Inferior parietal cortex (tissue), 1 donor: Measurements from ENCODE around the gene CARD6.
"Not testable (repeated sequence)": the region's sequence is repeated elsewhere in the genome, so short reads cannot be mapped to it uniquely, and the experiment has no call there.

ENCODE experiments used
- DNase-seq: peaks from one replicate; pipeline ENCODE4 v3.0.0-alpha.2; 2016; ENCODE audit errors: extremely low spot score

CARD6 gene, protein sequence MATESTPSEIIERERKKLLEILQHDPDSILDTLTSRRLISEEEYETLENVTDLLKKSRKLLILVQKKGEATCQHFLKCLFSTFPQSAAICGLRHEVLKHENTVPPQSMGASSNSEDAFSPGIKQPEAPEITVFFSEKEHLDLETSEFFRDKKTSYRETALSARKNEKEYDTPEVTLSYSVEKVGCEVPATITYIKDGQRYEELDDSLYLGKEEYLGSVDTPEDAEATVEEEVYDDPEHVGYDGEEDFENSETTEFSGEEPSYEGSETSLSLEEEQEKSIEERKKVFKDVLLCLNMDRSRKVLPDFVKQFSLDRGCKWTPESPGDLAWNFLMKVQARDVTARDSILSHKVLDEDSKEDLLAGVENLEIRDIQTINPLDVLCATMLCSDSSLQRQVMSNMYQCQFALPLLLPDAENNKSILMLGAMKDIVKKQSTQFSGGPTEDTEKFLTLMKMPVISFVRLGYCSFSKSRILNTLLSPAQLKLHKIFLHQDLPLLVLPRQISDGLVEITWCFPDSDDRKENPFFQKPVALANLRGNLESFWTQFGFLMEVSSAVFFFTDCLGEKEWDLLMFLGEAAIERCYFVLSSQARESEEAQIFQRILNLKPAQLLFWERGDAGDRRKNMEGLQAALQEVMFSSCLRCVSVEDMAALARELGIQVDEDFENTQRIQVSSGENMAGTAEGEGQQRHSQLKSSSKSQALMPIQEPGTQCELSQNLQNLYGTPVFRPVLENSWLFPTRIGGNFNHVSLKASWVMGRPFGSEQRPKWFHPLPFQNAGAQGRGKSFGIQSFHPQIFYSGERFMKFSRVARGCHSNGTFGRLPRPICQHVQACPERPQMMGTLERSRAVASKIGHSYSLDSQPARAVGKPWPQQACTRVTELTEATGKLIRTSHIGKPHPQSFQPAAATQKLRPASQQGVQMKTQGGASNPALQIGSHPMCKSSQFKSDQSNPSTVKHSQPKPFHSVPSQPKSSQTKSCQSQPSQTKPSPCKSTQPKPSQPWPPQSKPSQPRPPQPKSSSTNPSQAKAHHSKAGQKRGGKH

DNA sequence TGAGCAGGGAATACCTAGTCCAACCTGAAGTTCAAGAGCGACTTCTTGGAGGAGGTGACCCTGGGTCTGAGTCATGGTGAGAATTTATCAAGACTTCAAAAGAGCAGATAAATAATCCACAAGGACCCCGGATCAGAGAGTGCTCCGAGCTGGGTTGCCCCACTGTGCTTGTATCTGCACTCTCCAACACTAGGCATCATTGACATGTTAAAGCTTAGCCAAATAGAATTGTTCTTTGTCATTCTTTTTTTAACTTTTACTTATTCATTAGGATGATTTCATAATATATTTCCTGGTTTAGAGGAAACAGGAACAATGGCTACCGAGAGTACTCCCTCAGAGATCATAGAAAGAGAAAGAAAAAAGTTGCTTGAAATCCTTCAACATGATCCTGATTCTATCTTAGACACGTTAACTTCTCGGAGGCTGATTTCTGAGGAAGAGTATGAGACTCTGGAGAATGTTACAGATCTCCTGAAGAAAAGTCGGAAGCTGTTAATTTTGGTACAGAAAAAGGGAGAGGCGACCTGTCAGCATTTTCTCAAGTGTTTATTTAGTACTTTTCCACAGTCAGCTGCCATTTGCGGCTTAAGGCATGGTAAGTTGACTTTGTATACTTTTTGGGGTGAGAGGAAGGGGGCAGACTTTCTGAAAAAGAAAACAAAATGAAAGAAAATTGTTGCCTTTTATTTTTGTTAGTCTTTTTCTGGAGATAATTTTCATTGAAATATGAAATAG, at the start of gene CARD6:
TSS of gene CARD6 (plus strand) at position 300 of the 738 bp plus-strand sequence. CDS start at position 316, 16 bp downstream.
- no peak for DNase-seq

DNA sequence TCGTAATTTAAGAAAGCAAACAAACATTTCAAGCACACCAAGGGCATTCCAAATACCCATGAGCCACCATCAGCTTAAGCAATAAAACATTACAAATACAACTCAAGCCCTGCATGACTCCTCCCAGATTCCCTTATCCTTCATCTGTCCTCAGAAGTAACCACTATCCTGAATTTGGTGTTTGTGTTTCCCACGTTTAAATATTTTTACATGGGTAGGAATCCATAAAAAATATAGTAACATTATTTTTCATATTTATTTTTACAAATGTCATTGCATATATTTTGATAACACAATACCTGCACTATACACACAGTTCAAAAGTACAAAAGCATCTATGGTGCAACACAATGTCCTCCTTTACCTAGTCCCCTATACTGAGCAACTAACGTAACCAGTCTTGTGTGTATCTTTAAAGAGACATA, 49.4 kb upstream of the CARD6 start:
- DNase-seq: no peak

DNA sequence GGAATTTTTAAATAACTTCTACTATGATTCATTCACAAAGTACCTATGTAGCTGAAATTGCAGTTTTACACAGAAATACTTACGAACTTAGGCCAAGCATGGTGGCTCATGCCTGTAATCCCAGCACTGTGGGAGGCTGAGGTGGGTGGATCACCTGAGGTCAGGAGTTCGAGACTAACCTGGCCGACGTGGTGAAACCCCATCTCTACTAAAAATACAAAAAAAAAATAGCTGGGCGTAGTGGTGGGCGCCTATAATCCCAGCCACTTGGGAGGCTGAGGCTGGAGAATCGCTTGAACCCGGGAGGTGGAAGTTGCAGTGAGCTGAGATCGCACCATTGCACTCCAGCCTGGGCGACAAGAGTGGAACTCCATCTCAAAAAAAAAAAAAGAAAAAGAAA, 48.5 kb upstream of the CARD6 start:
- DNase-seq: not testable (repeated sequence)

DNA sequence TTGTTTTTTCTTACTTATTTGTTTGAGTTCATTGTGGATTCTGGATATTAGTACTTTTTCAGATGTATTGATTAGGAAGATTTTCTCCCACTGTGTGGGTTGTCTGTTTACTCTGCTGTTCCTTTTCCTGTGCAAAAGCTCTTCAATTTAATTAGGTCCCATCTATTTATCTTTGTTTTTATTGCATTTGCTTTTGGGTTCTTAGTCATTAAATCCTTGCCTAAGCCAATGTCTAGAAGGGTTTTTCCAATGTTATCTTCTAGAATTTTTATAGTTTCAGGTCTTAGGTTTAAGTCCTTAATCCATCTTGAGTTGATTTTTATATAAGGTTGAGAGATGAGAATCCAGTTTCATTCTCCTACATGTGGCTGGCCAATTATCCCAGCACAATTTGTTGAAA, 46.8 kb upstream of the CARD6 start:
- DNase-seq: not testable (repeated sequence)

DNA sequence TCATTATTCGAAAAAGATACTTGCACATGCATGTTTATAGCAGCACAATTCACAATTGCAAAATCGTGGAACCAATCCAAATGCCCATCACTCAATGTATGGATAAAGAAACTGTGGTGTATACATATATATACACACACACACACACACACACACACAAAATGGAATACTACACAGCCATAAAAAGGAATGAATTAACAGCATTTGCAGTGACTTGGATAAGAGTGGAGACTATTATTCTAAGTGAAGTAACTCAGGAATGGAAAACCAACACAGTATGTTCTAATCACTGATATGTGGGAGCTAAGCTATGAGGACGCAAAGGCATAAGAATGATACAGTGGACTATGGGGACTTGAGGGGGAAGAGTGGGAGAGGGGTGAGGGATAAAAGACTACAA, 46.3 kb upstream of the CARD6 start:
- not testable (repeated sequence) for DNase-seq

DNA sequence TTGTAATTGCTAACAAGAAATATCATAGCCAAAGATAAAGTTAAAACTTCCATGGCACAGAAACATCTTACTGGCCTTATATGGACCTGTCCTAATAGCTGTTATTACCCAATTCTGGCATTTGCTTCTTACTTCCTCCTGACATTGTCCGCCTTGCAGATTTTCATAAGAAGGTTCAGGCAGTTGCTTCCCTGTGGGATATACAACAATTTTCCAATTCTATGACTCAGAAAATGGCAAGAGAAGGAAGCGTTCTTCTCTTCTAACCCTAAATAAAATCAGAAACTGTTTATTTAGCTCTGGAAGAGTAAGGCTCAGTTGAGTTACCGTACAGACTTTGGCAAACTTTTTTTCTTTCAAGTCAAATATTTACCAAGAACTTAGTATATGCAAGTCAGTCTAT, 44.7 kb upstream of the CARD6 start:
- DNase-seq: no peak

DNA sequence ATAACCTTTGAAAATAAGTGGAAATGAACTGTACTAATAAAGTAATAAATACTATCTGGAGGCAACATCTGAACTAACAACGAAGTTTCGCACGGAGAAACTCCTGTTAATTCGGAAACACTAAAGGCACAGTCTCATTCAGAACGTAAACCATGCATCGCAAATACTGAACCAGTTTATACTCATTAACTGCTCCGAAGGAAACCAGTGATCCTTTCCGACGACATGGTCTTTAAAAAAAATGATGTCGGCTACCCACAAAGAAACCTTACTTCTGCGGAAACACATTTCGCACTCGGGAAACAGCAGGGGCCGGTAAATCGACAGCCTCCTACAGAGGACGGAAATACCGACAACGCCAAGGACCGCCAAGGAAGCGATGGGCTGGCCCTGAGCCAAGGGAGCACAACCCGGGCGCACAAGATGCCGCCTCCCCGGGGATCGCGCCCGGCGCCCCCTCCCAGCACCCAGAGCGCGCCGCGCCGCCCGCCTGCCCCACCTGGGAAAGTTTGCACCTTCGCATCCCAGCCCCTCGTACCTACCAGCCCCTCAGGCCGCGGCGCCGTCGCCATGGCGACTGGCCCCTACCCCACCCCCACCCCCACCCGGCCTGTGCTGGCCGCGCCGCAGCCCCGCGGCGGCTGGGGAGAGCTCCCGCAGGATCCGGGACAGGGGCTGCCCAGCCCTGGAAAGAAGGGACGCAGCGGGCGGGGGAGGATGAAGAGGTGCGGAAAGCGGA, 43.7 kb upstream of the CARD6 start:
- peak; percentile 52 for DNase-seq

DNA sequence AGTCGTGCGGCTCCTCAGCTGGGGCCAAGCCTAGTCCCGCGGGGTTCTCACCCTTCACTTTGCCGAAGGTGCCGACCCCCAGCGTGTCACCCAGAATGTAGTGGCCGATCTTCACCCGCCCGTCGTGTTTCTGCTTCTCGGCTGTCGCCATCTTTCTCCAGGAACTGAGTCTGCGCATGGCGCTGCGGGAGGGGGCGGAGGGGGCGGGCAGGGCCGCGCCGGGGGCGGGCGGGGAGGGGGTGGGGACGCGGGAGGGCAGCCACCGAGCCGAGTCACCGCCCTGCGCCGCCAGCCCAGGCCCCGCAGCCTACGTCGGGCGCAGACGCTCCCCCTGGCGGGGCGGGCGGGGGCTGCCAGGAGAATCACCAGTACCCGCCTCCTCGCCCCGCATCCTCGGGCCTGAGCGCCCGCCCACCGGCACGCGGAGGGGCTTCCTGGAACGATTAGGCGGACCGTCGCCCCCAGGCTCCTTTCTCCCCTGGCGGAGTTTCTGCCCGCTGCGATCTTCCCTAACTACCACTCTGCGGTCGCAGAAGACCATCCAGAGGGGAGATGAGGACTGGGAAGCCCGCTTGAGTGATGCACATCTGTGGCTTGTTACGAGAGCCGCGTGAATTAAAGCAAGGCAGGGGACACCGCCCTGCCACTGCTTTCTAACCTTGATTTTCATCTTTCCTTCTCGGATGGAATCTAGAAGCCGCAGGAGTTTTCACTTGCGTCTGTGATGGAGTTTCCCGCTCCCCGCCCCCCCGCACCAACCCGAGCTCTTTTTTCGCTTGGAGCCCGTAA, 43.0 kb upstream of the CARD6 start, which contains the start of gene PRKAA1:
TSS of gene PRKAA1 (minus strand) at position 363 of the 789 bp plus-strand sequence. CDS start at position 178, 185 bp downstream.
- DNase-seq: peak; percentile 81

DNA sequence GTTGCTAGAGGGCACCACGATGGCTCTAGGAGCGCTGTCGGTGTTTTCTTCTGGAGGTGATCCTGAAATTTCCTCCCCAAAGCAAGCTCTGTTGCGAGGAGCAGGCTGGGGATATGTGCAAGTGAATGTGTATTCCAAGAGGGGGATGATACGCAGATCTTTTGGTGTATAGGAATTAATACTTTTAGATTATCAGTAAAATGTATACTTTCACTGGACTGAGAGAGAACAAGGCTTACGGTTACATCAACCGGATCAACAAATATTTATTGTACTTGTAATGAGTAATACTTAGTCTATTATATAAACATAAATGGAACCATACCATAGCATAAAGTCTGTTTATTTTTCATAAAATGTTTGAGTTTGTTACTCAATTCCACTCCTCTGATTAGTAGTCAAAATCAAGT, 42.4 kb upstream of the CARD6 start:
- DNase-seq: no peak

DNA sequence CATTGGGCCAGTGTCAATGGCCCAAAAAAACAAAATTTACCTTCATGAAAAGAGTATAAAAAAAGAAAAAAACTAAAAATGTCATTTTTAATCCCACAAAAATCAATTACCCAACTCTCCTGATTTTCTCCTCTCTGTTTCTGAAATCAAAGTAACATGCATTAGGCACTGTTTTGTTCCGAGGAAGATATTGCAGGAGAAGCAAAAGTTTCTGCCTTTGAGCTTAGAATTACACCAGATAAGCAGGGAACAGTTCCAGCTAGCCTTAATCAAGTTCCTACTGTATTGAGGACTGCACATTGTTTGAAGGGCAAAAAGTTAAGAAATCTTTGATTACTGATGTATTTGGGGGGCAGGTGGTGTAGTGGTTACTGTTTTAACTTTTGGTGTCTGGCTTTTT, 41.9 kb upstream of the CARD6 start:
- DNase-seq: no peak

DNA sequence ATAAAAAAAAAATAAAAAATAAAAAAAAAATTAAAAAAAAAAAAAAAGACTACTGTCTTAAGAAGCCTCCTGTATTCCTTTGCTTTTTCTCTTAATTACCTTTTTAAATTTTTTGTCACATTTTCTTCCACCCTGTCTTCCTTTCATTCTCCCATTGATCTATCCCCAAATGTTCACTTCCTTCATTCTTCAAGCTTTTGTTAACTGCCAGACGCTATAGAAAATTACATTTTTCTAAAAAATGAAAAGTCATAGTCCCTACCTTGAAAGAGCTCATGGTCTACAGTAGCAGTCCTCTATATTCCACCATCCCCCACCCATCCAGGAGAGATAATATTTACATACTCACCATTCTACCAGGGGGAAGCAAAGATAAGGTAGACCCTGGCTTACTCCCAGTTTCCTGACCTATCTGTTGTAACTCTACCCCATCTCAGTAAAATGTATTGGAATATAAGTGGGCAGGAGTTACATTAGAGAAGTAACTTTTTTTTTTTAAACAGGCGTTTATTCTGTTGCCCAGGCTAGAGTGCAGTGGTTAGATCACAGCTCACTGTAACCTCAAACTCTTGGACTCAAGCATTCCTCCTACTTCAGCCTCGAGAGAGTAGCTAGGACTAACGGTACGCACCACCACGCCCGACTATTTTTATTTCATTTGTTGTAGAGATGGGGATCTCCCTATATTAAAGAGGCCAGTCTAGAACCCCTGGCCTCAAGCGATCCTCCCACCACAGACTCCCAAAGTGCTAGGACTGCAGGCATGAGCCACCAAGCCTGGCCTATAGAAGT, 39.2 kb upstream of the CARD6 start:
- DNase-seq: no peak

DNA sequence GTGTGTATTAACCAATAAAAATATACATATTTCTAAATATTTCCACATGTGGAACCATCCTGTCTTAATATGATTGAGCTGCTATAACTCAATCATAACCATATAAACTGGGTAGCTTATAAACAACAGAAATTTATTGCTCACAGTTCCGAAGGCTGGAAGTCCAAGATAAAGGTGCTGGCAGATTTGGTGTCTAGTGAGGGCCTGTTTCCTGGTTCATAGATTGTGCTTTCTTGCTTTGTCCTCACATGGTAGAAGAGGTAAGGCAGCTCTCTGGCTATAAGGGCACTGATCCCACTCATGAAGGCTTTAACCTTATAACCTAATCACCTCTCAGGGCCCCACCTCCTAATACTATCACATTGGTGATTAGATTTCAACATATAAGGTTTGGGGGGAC, 29.0 kb upstream of the CARD6 start:
- no peak for DNase-seq

DNA sequence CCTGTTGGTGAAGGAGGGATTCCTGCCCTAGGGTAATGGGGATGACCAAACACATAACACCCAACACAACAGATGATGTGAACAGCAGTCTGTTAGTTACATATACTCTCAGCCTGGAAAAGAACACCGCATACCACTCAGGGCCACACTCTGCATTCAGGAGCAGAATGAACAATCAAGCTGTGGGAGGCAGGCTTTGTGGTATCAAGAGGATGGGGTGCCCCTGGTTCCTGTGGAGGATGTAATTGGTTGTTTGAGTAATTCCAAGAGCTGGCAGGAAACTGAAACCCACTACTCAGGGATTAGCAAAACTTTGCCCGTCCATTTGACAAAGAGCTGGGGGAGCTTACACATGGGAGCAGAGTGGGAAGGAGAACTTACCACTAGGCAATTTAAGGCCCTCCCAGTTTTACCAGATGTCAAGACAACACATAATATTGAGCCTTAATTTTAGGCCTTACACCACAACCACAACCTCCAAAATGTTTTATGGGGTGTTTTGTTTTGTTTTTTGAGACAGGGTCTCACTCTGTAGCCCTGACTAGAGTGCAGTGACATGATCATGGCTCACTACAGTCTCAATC, 27.4 kb upstream of the CARD6 start:
- no peak for DNase-seq

DNA sequence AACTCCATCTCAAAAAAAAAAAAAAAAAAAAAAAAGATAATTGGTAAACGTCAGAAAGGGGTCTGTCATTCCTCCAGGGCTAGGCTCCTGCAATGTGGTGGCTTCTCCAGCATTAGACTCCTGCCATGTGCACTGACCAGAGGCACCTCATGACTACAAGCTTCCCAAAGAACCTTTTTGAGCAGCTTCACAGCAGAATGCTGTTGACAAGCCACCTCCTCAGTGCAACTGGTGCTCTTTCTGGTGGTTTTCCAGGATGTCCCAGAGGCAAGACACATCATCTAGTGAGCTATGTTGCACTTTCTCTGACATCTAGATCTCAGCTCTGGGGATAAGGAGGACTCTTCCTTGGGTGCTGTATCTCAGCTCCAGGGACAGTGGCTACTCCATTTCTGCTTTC, 17.7 kb upstream of the CARD6 start:
- DNase-seq: no peak

DNA sequence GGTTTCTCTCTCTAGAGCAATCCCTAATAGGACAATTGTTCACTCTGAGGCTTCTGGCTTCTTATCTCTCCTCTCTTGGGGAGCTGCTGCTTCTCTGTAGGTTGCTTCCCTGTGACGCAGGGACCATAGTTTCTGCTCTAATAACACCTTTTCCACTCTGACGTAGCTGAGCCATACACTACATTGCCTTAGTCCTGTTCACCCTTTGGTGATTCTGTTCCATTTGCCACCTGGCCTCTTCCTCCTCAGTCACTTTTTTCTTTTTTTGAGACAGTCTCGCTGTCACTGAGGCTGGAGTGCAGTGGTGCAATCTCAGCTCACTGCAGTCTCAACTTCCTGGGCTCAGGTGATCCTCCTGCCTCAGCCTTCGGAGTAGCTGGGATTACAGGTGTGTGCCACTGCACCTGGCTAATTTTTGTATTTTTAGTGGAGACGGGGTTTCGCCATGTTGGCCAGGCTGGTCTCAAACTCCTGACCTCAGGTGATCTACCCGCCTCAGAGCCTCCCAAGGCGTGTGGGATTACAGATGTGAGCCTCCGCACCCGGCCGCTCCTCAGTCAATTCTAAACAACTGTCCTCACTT, 15.6 kb upstream of the CARD6 start:
- DNase-seq: not testable (repeated sequence)

DNA sequence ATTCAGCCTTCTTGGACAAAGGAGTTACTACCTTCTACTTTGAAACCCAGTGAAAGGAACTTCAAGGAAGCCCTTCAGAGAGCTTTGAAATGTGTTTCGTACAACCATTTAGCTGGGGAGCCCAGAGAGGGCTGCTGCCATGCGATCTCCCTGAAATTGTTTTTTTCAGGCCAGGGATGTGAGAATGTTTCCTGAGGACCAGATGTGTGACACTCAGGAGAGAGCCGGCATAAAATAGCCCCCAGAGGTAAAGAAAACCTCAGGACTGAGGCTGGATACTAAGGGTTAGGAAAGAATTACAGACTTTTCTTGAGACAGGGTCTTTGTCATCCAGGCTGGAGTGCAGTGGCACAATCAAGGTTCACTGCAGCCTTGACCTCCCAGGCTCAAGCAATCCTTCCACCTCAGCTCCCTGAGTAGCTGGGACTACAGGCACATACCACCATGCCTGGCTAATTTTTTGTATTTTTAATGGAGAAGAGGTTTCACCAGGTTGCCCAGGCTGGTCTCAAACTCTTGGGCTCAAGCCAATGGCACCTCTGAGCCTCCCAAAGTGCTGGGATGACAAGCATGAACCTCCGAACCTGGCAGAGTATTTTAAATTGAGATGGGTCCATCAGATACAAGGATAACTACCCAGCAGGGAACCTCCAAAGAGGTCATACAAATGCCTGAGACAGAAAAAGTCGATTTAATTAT, 14.5 kb upstream of the CARD6 start:
- DNase-seq: no peak

DNA sequence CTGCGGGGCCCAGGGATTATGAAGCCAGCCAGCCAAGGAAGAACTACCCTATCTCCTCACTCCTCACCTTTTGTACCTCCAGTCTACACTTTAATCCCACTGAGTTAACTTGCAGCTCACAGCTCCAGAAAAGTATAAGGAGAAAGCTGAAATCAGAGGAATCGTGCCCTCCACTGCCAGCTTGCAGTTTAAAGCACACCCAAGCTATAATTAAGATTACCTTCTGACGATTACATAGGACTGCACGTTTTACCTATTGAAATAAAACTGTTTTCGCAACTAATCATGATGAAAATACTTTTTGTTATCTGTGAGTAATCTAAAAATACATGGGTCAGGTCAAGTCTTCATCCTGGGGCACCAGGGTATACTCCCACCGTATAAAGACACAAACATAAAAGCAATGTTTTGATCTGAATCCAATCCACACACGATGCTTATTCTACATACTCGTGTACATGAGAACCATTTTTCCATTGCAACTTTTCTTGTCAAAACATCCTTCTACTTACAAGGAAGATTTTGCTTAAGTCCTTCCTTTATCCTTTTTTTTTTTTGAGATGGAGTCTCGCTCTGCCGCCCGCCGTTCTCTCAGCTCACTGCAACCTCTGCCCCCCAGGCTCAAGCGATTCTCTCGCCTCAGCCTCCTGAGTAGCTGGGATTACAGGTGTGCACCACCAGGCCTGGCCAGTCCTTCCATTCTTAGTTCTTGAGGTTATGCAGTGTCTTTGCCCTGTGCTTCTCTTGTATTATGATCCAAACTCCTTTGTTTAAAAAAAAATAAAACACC, 13.8 kb upstream of the CARD6 start:
- DNase-seq: no peak
